Skeletal muscle cell (primary cell): Measurements from ENCODE around the gene CSGALNACT2.
"Not testable (repeated sequence)": the region's sequence is repeated elsewhere in the genome, so short reads cannot be mapped to it uniquely, and the experiment has no call there.

Experiments used
- DNase-seq: peaks from one replicate; pipeline ENCODE4 v3.0.0-alpha.2; 2010; ENCODE audit warnings: low read depth
- H3K4me3 ChIP-seq: 2 replicates; pipeline ENCODE4 v1.5.1; 2011; ENCODE audit warnings: low read depth, mild to moderate bottlenecking, control low read depth, low read length, moderate library complexity

CSGALNACT2 gene, protein sequence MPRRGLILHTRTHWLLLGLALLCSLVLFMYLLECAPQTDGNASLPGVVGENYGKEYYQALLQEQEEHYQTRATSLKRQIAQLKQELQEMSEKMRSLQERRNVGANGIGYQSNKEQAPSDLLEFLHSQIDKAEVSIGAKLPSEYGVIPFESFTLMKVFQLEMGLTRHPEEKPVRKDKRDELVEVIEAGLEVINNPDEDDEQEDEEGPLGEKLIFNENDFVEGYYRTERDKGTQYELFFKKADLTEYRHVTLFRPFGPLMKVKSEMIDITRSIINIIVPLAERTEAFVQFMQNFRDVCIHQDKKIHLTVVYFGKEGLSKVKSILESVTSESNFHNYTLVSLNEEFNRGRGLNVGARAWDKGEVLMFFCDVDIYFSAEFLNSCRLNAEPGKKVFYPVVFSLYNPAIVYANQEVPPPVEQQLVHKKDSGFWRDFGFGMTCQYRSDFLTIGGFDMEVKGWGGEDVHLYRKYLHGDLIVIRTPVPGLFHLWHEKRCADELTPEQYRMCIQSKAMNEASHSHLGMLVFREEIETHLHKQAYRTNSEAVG

DNA sequence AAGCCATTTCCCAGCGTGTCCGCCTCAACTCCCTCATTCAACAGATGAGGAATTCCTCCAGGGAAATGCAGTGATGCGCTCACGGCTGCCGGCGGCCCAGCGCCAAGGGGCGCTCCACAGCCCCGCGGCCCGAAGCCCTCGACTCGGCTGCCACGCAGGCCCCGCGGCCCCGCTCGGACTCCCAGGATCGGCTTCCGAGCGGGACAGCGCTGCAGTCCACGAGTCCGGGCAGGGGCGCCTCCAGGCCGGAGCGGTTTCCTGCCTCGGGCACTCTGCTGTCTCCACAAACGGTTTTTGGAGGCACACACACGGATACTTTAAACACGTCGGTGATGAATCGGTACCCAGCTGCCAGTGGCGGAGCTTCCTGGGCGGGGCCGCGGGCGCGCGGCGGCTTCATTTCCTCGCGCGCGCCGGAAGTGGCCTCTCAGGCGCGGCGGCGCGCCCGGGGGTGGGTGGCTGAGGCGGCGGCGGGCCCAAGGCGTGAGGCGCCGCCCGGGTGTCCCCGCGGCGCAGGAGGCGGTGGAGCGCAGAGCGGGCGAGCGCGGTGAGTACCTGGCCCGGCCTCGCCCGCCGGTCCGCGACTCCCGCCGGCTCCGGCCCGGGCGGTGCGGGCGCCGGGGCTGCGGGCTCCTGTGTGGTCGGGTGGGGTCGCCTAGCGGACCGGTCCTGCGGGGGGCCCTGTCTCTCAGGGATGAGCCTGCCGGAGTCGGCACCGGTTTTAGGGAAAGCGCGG lies at the start of gene CSGALNACT2:
TSS of gene CSGALNACT2 (plus strand) at position 425 of the 736 bp plus-strand sequence. CDS start 16,705 bp downstream, outside the sequence.
- peak; percentile 50 for DNase-seq
- H3K4me3 ChIP-seq: peak within 1 kb of the TSS; percentile 93

DNA sequence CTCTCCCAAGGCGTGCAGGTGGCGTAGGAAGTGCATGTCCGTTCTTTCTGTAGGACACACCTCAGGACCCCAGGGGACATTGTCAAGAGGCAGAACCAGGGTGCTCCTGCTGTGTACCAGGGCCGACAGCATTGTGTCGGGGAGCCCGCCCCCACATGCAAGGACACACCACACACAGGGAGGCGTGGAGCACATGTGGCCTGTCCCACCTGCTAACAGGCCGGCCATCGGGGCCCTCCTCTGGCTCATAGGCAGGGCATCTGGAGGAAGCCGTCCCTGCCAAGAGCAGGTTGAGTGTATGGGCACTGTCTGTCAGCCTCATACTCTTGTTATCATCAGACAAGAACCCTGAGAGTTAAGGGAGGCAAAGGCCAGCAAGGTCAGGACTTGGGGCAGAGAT lies 48.7 kb upstream of the CSGALNACT2 start:
- DNase-seq: no peak
- no peak overlapping the region for H3K4me3 ChIP-seq

DNA sequence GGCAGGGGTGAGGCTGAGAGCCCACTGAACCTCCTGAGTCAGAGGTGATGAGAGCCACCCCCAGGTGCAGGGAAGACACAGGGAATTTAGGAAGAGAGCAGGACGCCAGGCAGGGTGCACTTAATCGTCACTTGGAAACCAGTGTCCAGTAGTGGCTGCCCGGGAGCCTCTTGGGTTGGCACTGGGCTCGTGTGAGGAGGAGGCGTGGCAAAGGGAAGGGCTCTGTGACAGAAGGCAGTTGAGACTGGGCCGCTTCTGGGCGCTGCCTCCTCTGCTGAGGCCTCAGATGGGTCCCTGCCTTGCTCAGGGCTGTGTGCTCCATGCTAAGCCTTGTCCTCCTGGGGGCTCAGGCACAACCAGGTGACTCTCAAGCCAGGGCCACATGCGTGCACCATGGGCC lies 48.1 kb upstream of the CSGALNACT2 start:
- no peak for DNase-seq

GRCh38 chr10:43090664-43091063 lies 47.6 kb upstream of the CSGALNACT2 start:
- H3K4me3 ChIP-seq: no peak overlapping the region
- DNase-seq: no peak

More for the DNA sequence above, 48.1 kb upstream of the CSGALNACT2 start:
- no peak overlapping the region for H3K4me3 ChIP-seq

- H3K4me3 ChIP-seq: no peak overlapping the region
- DNase-seq: no peak
Measured at GRCh38 chr10:43091846-43092245, 46.4 kb upstream of the CSGALNACT2 start.

- no peak overlapping the region for H3K4me3 ChIP-seq
- no peak for DNase-seq
Measured at GRCh38 chr10:43093423-43094076, 44.7 kb upstream of the CSGALNACT2 start.

DNA sequence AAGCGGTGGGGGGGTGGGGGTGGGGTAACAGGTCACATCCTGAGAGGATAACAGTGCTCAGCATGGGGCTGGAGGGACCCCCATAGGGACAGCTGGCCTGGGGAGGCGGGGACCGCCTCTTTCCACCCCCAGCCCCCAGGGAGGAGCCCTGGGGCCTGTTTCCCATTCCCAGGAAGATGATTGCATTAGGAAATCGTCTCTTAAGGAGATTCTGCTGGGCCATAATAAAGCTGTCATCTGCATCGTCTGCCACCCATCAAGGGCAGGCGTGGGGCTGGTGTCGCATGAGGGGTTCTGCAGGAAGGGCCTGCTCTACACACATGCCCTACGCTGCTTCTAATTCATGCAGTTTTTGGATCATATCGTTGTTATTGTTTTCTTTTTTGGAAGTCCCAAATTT lies 44.2 kb upstream of the CSGALNACT2 start:
- no peak overlapping the region for H3K4me3 ChIP-seq
- DNase-seq: no peak

GRCh38 chr10:43099339-43099738 lies 38.9 kb upstream of the CSGALNACT2 start:
- H3K4me3 ChIP-seq, DNase-seq: not testable (repeated sequence)

GRCh38 chr10:43099928-43100327 lies 38.3 kb upstream of the CSGALNACT2 start:
- no peak overlapping the region for H3K4me3 ChIP-seq
- no peak for DNase-seq

- no peak overlapping the region for H3K4me3 ChIP-seq
- DNase-seq: no peak
Measured at GRCh38 chr10:43100366-43100765, 37.9 kb upstream of the CSGALNACT2 start.

DNA sequence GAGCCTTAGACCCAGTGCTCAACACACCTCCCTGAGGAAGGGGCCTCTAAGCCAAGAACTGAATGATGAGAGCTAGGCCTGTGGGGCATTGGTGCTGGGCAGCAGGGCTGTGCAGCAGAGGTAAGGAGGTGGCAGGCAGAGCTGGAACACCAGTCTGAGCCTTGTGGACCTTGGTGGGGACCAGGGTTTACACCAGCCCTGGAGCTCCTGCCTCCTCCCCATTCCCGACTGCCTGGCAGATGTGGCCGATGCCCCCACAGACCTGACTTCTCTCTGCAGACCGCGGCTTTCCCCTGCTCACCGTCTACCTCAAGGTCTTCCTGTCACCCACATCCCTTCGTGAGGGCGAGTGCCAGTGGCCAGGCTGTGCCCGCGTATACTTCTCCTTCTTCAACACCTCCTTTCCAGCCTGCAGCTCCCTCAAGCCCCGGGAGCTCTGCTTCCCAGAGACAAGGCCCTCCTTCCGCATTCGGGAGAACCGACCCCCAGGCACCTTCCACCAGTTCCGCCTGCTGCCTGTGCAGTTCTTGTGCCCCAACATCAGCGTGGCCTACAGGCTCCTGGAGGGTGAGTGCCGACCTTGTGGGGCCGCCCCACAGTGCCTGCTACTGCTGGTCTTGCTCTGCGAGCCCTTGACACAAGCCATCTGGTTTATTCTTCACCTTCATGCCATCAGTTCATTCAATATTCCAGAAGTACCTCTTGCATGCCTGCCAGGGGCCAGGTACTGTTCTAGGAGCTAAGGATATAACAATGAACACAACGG lies 36.0 kb upstream of the CSGALNACT2 start:
- DNase-seq: no peak
- no peak overlapping the region for H3K4me3 ChIP-seq

DNA sequence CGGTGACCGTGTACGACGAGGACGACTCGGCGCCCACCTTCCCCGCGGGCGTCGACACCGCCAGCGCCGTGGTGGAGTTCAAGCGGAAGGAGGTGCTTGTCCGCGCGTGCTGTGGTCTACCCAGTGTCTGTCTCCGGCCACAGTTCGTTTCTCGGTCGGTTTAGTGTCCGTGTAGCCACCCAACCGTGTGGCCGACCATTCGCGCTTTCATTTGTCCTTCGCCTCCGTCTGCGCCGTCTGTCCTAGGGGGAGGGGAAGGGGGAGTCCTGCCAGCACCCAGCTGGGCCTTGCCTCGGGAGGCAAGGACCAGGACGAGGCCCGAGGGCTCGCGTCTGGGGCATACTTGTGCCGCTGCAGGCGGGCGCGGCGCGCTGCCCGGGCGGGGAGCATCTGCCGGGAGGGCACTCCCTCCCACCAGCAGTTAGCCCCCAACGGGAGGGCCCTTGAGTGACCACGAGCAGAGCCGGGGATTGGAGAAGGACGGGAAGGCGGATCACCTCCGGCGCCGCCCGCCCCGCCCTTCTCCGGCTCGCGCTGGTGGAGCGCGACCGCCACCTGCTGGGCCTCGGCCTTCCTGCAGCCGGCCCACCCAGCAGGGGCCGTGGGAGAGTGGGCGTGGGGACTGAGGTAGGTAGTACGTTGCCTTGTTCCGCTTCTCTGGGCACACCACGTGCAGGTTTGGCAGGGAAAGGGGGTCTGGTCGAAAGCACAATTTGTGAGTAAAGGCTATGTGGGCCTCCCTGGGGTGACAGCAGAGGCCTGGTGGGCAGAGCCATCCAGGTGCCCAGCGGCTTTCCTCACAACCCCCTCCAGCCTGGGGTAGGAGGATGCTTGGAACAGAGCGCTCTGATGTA lies 32.9 kb upstream of the CSGALNACT2 start:
- no peak for DNase-seq
- peak overlapping the region; percentile 57 for H3K4me3 ChIP-seq

DNA sequence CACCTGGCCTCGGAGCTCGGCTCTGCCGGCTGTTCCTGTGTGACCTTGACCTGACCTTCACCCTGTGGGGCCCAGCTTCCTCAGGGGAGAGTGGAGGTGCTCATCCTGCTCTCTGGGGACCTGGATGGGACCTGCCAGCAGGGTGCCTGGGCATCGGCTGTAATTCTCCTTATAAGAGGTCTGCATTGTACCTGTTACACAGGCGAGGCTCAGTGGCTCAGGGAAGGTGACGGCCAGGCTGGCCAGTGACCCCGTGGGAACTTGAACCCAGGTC lies 32.4 kb upstream of the CSGALNACT2 start:
- no peak overlapping the region for H3K4me3 ChIP-seq
- no peak for DNase-seq

- no peak for DNase-seq
- H3K4me3 ChIP-seq: no peak overlapping the region
Measured at GRCh38 chr10:43106256-43107091, 31.8 kb upstream of the CSGALNACT2 start.

GRCh38 chr10:43108951-43109350 lies 29.3 kb upstream of the CSGALNACT2 start:
- no peak overlapping the region for H3K4me3 ChIP-seq
- DNase-seq: no peak

GRCh38 chr10:43109671-43110249 lies 28.5 kb upstream of the CSGALNACT2 start:
- no peak for DNase-seq
- H3K4me3 ChIP-seq: no peak overlapping the region

GRCh38 chr10:43110338-43111071 lies 27.7 kb upstream of the CSGALNACT2 start:
- no peak overlapping the region for H3K4me3 ChIP-seq
- DNase-seq: no peak
